GM12878 (cell line): ENCODE measurements around the gene SRRD. TPM values are rescaled to one million over a fixed set of nuclear protein-coding genes. Genes with fewer than 3 reads are reported as not detected.
"Not testable (repeated sequence)": the region's sequence is repeated elsewhere in the genome, so short reads cannot be mapped to it uniquely, and the experiment has no call there.

Experiments used
- ATAC-seq: fragments of 200-7000 bp; cut with Tn5 transposase; 3 replicates; pipeline ENCODE4 v1.9.1; 2020; ENCODE audit warnings: mild to moderate bottlenecking, moderate library complexity
- BruUV-seq: library from RNA; stranded (reverse); fragments of 400-500 nt; replicated peaks from 2 replicates; lab custom pipeline; 2021; lab: Mats Ljungman, UMichigan
- CTCF ChIA-PET: fragments of 300-600 bp; sonication (Branson Sonifier 250); formaldehyde crosslinking; extraction: SDS; loops from one replicate; lab custom pipeline; 2021; ENCODE audit warnings: inconsistent platforms; lab: Yijun Ruan, JAX
- POLR2A ChIA-PET: fragments of 350-600 bp; formaldehyde crosslinking; extraction: SDS; loops from one replicate; lab custom pipeline; 2021; ENCODE audit warnings: inconsistent platforms; lab: Charles Lee
- RAD21 ChIA-PET: fragments of 300-600 bp; sonication (Branson Sonifier 250); formaldehyde crosslinking; loops from one replicate; lab custom pipeline; 2023; ENCODE audit warnings: antibody characterized with exemption; ENCODE audit not compliant: unreplicated experiment; lab: Charles Lee
- SMC1A ChIA-PET: fragments of 300-600 bp; sonication (Branson Sonifier 250); formaldehyde crosslinking; loops from one replicate; lab custom pipeline; 2023; ENCODE audit not compliant: unreplicated experiment, uncharacterized antibody; lab: Charles Lee
- DNase-seq: peaks from one replicate; pipeline ENCODE4 v3.0.0-alpha.2; 2011; ENCODE audit warnings: low read depth, low spot score
- FAIRE-seq: peaks from 3 replicates; lab custom pipeline; 2011; peaks lifted over from hg19 to GRCh38; lab: Jason Lieb, UNC
- H2AFZ ChIP-seq: 2 replicates; pipeline ENCODE4 v1.6.0; 2011; ENCODE audit warnings: low read depth, low read length, control low read depth; ENCODE audit not compliant: control insufficient read depth
- H3K27ac ChIP-seq: 2 replicates; pipeline ENCODE4 v1.5.1; 2011; ENCODE audit warnings: control low read depth; ENCODE audit not compliant: control insufficient read depth, insufficient read depth
- H3K27me3 ChIP-seq, 2 experiments: replicated peaks in 1 of 2; 2 replicates each; pipeline versions ENCODE4 v1.6.0 to v1.6.1; 2011; ENCODE audit warnings: low read length in 1 of 2; ENCODE audit not compliant: control insufficient read depth in 2 of 2, insufficient read depth in 2 of 2
- H3K36me3 ChIP-seq, 2 experiments: 2 replicates each; pipeline ENCODE4 v1.5.1; 2011; ENCODE audit warnings: low read length in 1 of 2; ENCODE audit not compliant: control insufficient read depth in 2 of 2, insufficient read depth in 2 of 2
- H3K4me1 ChIP-seq: 2 replicates; pipeline ENCODE4 v1.6.1; 2011; ENCODE audit warnings: mild to moderate bottlenecking, low read length, moderate library complexity, mixed read lengths; ENCODE audit not compliant: control insufficient read depth, insufficient read depth
- H3K4me2 ChIP-seq: 2 replicates; pipeline ENCODE4 v1.6.0; 2011; ENCODE audit warnings: control low read depth; ENCODE audit not compliant: control insufficient read depth, insufficient read depth
- H3K4me3 ChIP-seq: fragments of 200-600 bp; sonication (generic); 2 replicates; pipeline ENCODE4 v1.5.1; 2016
- H3K79me2 ChIP-seq: 2 replicates; pipeline ENCODE4 v1.6.0; 2011; ENCODE audit warnings: low read length; ENCODE audit not compliant: control insufficient read depth, insufficient read depth
- H3K9ac ChIP-seq: 2 replicates; pipeline ENCODE4 v1.8.0; 2011; ENCODE audit warnings: low read length, control low read depth, mixed read lengths; ENCODE audit not compliant: control insufficient read depth, insufficient read depth
- H3K9me3 ChIP-seq: replicated peaks from 3 replicates; pipeline ENCODE4 v1.5.1; 2011; ENCODE audit warnings: mild to moderate bottlenecking, low read length; ENCODE audit not compliant: control insufficient read depth, insufficient read depth
- H4K20me1 ChIP-seq: 2 replicates; pipeline ENCODE4 v1.6.0; 2011; ENCODE audit not compliant: control insufficient read depth, insufficient read depth
- FOXK2 ChIP-seq: fragments of 450-650 bp; IDR thresholded peaks from 2 replicates; pipeline ENCODE4 v1.6.1; 2017; ENCODE audit warnings: mild to moderate bottlenecking, moderate library complexity
- MTA2 ChIP-seq: fragments of 450-650 bp; IDR thresholded peaks from 2 replicates; pipeline ENCODE4 v1.6.1; 2016; ENCODE audit warnings: low read depth, mild to moderate bottlenecking, moderate library complexity
- MYB ChIP-seq: fragments of 150-350 bp; IDR thresholded peaks from 2 replicates; pipeline ENCODE4 v1.6.1; 2014; ENCODE audit warnings: mild to moderate bottlenecking, low read depth, low read length, borderline replicate concordance
- NFYA ChIP-seq: IDR thresholded peaks from 2 replicates; pipeline ENCODE4 v1.6.1; 2011; ENCODE audit warnings: low read depth, mild to moderate bottlenecking, low read length, improper control_type of control experiment, borderline replicate concordance
- PAX5 ChIP-seq: IDR thresholded peaks from 2 replicates; pipeline ENCODE4 v1.6.1; 2011; ENCODE audit warnings: low read depth, low read length, borderline replicate concordance
- PBX3 ChIP-seq: IDR thresholded peaks from 2 replicates; pipeline ENCODE4 v1.6.1; 2011; ENCODE audit warnings: mild to moderate bottlenecking, low read depth, low read length, moderate library complexity; ENCODE audit not compliant: insufficient replicate concordance
- SUZ12 ChIP-seq: fragments of 200-600 bp; sonication (generic); IDR thresholded peaks from one replicate; pipeline ENCODE4 v1.6.1; 2018; ENCODE audit warnings: antibody characterized with exemption, mild to moderate bottlenecking; ENCODE audit not compliant: unreplicated experiment
- ZNF217 ChIP-seq: fragments of 450-650 bp; IDR thresholded peaks from 2 replicates; pipeline ENCODE4 v1.6.1; 2017; ENCODE audit warnings: antibody characterized with exemption, mild to moderate bottlenecking
- ZNF274 ChIP-seq: IDR thresholded peaks from one replicate; pipeline ENCODE4 v1.8.0; 2011; ENCODE audit not compliant: insufficient read length, insufficient read depth
- WGBS: methylation state at CpG from one replicate; pipeline ENCODE4 v1.1.6; 2016; ENCODE audit warnings: low lambda C conversion rate; ENCODE audit not compliant: insufficient replicate concordance, insufficient coverage; ENCODE audit errors: missing lambda C conversion rate; 5-methylcytosine and 5-hydroxymethylcytosine counted together
- in situ Hi-C: fragments of 300-500 bp; cut with MboI; formaldehyde crosslinking; loops from 9 replicates; pipeline ENCODE4 v1.14.3; 2018; ENCODE audit warnings: mixed read lengths
- intact Hi-C: fragments of 100-400 bp; cut with micrococcal nuclease; formaldehyde crosslinking; loops from one replicate; pipeline ENCODE4 v1.14.2; 2022; ENCODE audit not compliant: unreplicated experiment
- polyA plus RNA-seq, 11 experiments: library from polyadenylated mRNA; depleted of rRNA in 4 of 11; unstranded in 6 of 11; stranded (reverse) in 5 of 11; fragments of >200 nt; fragmentation: Nextera tagmentation in 4 of 11; fragmentation: Illumina TruSeq in 1 of 11; extraction: Ambion mirVana in 4 of 11; extraction: Trizol in 1 of 11; gene quantifications; 1 replicate in 1 of 11; 2 replicates in 10 of 11; pipeline versions ENCODE4 v1.2.1 to v1.2.3, GENCODE V29; 2011 to 2016; ENCODE audit warnings: inconsistent platforms in 2 of 11, missing spikeins in 2 of 11, low read depth in 1 of 11
- total RNA-seq, 4 experiments: library from RNA; depleted of rRNA in 3 of 4; stranded (reverse); fragments of >200 nt in 3 of 4; fragmentation: Illumina TruSeq in 1 of 4; extraction: Trizol in 1 of 4; gene quantifications; 2 replicates each; pipeline versions ENCODE4 v1.2.1 to v1.2.3, GENCODE V29; 2013 to 2021

Gene SRRD
- total and polyA plus RNA-seq, 10 of the 15 experiments (the other 5 are each of a cell fraction or from before 2014, with no cell fraction given): 4.1 to 50.6 (median 27.5) TPM

- H3K4me3 ChIP-seq, H4K20me1 ChIP-seq, POLR2A ChIA-PET, intact Hi-C loops, DNase-seq, H3K9ac ChIP-seq, SMC1A ChIA-PET, in situ Hi-C loops, FAIRE-seq, H2AFZ ChIP-seq, ATAC-seq, RAD21 ChIA-PET, H3K27me3 ChIP-seq, H3K79me2 ChIP-seq, H3K9me3 ChIP-seq, BruUV-seq, CTCF ChIA-PET, H3K27ac ChIP-seq, H3K4me2 ChIP-seq: not testable (repeated sequence)
- WGBS: 98% methylated on average over 9 of the region's 9 CpGs
- peaks cover 12% of the 10 kb centered on the region for H3K4me1 ChIP-seq
- peaks cover 0 to 26% of the 10 kb centered on the region in 2 experiments; a peak in 2 of 4 replicates for H3K36me3 ChIP-seq
These were observed 44.8 kb downstream of the SRRD start for GRCh38 chr22:26528518-26528917.

GRCh38 chr22:26529345-26529744, 45.7 kb downstream of the SRRD start:
- 100% methylated on average over 2 of the region's 2 CpGs for WGBS
- ChIA-PET RAD21 (no interaction called here), CTCF (interaction anchor here (0.6 kb wide), 1 partner anchor 1238 kb away, joined by 3 read pairs; no protein-coding TSS in a partner anchor), POLR2A (interaction anchor here (0.7 kb wide), 1 partner anchor 107 kb away, joined by 3 read pairs; no protein-coding TSS in a partner anchor), SMC1A (no interaction called here)
- H2AFZ ChIP-seq: no peak overlapping the region
- DNase-seq (no peak), FAIRE-seq (no peak), ATAC-seq (no peak)
- H3K4me3 ChIP-seq: no peak overlapping the region
- no peaks in the 10 kb centered on the region for H3K27me3 ChIP-seq
- no peaks in the 10 kb centered on the region for H3K79me2 ChIP-seq
- no peaks in the 10 kb centered on the region for H4K20me1 ChIP-seq
- H3K4me2 ChIP-seq: no peak overlapping the region
- no peak overlapping the region for H3K9ac ChIP-seq
- no peak overlapping the region for H3K27ac ChIP-seq
- no TSS peak for BruUV-seq
- in situ Hi-C loops (no loop called here), intact Hi-C loops (no loop called here)
- H3K36me3 ChIP-seq: peaks cover 0 to 24% of the 10 kb centered on the region in 2 experiments; a peak in 2 of 4 replicates
- H3K9me3 ChIP-seq: no peaks in the 10 kb centered on the region
- H3K4me1 ChIP-seq: peaks cover 12% of the 10 kb centered on the region
- TF ChIP-seq ZNF274: no peak
- no peak for TF ChIP-seq MTA2
- TF ChIP-seq PBX3: no peak
- TF ChIP-seq PAX5: no peak
- no peak for TF ChIP-seq NFYA
- TF ChIP-seq ZNF217: no peak
- TF ChIP-seq SUZ12: no peak
- TF ChIP-seq MYB: no peak
- TF ChIP-seq FOXK2: no peak
